GM06990 (cell line): Measurements from ENCODE around the gene CLCN6.

Source experiments
- DNase-seq: peaks from one replicate; pipeline ENCODE4 v3.0.0-alpha.2; 2011; ENCODE audit not compliant: insufficient read length; ENCODE audit errors: extremely low read depth
- H3K27me3 ChIP-seq: replicated peaks from 2 replicates; pipeline ENCODE4 v1.6.0; 2011; ENCODE audit warnings: low read length; ENCODE audit not compliant: control insufficient read depth, insufficient read depth
- H3K36me3 ChIP-seq: 2 replicates; pipeline ENCODE4 v1.5.1; 2011; ENCODE audit warnings: low read length; ENCODE audit not compliant: control insufficient read depth, insufficient read depth
- H3K4me3 ChIP-seq: replicated peaks from 2 replicates; pipeline ENCODE4 v1.5.1; 2011; ENCODE audit warnings: low read depth, mild to moderate bottlenecking, control low read depth, low read length
- TF ChIP-seq, protein P1 (sequence below): IDR thresholded peaks from 2 replicates; pipeline ENCODE4 v1.5.1; 2011; ENCODE audit warnings: low read length, control low read depth, mild to moderate bottlenecking, inconsistent platforms; ENCODE audit not compliant: insufficient read depth, poor library complexity, severe bottlenecking

CLCN6 gene

DNA sequence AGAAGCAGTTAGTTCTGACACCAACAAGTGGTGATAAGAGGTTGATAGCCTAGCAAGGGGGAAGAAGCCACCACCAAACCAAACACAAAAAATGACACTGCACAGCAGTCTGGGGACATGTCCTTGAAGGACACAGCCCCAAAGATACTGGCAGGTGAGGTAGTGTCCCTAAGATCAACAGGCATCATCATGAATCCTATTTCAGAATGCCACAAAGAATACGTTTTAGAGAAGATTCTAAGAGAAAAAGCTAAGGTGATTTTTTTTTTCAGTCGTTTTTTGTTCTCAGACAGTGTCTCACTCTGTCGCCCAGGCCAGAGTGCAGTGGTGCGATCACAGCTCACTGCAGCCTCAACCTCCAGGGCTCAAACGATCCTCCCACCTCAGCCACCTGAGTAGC, 19.8 kb upstream of the CLCN6 start:
- Histone ChIP-seq H3K4me3 (no peak overlapping the region), H3K27me3 (no peaks in the 10 kb centered on the region), H3K36me3 (peaks cover 5% of the 10 kb centered on the region; the same call in 1 of the 2 replicates)
- no peak for DNase-seq
- TF ChIP-seq, protein P1, sequence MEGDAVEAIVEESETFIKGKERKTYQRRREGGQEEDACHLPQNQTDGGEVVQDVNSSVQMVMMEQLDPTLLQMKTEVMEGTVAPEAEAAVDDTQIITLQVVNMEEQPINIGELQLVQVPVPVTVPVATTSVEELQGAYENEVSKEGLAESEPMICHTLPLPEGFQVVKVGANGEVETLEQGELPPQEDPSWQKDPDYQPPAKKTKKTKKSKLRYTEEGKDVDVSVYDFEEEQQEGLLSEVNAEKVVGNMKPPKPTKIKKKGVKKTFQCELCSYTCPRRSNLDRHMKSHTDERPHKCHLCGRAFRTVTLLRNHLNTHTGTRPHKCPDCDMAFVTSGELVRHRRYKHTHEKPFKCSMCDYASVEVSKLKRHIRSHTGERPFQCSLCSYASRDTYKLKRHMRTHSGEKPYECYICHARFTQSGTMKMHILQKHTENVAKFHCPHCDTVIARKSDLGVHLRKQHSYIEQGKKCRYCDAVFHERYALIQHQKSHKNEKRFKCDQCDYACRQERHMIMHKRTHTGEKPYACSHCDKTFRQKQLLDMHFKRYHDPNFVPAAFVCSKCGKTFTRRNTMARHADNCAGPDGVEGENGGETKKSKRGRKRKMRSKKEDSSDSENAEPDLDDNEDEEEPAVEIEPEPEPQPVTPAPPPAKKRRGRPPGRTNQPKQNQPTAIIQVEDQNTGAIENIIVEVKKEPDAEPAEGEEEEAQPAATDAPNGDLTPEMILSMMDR: no peak

DNA sequence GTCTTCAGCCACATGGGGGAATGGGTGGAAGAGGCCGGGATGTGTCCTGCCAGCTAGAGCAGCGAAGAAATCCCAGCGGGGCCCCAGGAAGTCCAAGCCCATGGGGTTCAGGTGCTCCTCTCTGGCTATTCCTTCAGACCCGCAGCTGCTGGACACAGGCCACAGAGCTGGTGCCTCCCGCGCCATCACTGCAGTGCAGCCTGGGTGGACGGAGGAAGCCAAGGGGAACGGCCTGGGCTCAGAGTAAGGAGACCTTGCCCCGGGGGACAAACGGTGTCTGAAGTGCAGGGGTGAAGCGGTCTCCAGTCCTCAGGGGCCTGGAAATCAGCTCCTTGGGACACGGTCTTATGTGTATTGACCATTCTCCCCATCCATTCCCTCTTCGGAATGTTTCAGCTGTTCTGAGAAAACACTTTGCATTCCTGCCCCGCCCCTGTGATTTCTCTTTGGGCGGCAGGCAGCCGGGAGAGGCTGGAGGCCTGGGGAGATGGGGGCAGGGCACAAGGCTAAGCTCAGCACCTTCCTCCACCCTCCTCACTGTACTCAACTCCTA, 18.7 kb upstream of the CLCN6 start:
- H3K36me3 ChIP-seq: peaks cover 8% of the 10 kb centered on the region
- H3K27me3 ChIP-seq: no peaks in the 10 kb centered on the region
- no peak for DNase-seq
- no peak overlapping the region for H3K4me3 ChIP-seq
- TF ChIP-seq, protein P1: no peak

DNA sequence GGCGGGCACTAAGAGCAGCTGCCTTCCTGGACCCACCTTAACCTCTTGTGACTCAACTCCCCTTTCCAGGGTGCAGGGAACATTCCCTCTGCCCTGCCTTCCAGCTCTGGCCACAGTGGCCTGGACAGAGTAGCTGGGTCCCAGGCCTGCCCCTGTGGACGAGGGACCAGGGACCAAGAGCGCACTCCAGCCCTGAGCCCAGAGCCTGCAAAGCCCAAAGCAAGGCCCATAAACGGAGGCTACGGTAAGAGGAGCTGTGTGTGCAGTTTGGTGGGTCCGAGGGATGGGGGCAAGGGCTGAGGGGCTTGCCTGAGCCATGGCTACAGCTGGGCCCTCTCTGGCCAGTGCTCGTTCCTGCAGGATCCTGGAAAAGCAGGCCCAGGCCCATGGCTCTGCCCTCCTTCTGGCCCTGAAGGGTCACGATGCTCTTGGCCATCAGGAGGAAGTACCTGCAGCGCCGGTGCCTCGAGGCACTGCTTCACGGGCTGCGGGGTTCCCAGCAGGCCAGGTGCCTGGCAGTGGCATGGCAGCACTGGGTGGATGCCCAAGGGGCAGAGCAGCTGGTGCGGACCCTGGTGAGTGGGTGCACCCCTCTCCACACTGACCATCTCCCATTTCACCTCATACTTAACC, 18.1 kb upstream of the CLCN6 start:
- Histone ChIP-seq H3K4me3 (no peak overlapping the region), H3K27me3 (no peaks in the 10 kb centered on the region), H3K36me3 (peaks cover 8% of the 10 kb centered on the region)
- no peak for DNase-seq
- TF ChIP-seq, protein P1: no peak

DNA sequence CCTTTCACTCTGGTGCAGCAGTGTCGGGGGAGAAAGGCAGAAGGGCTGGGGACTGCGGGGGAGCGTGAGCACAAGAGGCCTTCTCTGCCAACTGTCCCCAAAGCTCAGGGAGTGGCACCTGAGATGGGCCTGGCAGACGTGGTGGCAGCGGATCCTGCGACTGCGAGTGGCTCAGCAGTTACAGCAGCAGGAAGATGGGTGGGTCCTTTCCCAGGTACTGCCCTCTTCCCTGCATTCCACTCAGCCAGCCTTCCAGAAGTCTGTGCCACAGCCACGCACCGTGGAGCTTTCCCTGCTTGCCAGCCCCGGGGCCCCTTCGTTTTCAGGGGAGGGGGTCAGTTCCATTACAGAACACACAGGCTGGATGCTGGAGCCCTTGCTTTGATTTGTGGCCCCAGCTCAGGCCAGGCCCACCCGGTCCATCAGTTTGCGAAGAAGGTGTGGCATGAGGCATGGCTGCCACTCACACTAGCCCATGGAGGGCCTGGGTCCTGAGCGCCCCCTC, 17.4 kb upstream of the CLCN6 start:
- H3K27me3 ChIP-seq: no peaks in the 10 kb centered on the region
- TF ChIP-seq, protein P1: no peak
- H3K36me3 ChIP-seq: peaks cover 8% of the 10 kb centered on the region
- H3K4me3 ChIP-seq: no peak overlapping the region
- no peak for DNase-seq

DNA sequence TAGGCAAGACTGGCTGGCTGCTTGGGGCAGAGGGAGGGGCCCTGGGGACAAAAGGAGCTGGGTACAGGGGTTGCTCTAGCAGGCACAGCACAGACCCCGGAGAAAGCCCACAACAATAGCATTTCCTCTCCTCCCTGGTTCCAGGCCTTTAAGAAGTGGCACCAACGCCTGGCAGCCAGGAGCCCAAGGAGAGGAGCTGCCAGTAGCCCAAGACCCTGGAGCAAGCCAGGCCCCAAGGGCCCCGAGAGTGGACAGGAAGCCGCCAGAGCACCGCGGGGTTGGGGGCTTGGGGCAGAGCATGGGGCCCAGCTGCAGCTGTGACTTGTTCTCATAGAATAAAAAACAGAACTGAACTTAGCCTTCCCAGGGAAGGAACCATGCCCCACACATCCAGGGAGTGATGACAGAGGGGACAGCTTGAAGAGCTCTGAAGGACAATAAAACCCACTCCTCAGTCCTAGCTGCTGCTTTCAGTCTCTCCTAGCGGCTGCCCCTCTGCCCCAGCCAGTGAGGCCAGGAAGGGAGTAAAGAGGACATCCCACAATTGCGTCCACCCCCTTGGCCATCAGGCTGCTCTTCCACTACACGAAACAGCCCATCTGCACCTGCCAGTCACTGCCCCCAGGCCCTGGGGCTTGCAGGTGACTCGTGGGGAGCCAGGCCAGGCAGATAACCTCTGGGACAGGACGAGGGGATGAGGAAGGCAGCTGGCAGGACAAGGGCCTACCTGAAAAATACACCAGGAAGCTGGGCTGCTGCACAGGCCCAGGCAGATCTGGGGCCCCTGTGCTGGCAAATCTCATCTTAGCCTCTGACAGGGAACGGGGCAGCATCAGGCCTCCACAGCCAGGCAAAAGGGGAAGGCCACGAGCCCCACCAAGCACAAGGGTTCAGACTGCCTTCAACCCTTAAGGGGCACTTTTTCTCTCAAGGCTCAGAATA, 16.6 kb upstream of the CLCN6 start:
- H3K4me3 ChIP-seq: no peak overlapping the region
- DNase-seq: no peak
- H3K36me3 ChIP-seq: peaks cover 13% of the 10 kb centered on the region
- no peaks in the 10 kb centered on the region for H3K27me3 ChIP-seq
- TF ChIP-seq, protein P1: no peak
